Left ventricle myocardium superior (tissue), 1 donor: Measurements from ENCODE around the gene SPATA31C1. TPM values are rescaled to one million over a fixed set of nuclear protein-coding genes. Genes with fewer than 3 reads are reported as not detected.
"Not testable (repeated sequence)": the region's sequence is repeated elsewhere in the genome, so short reads cannot be mapped to it uniquely, and the experiment has no call there.

Experiments used
- ATAC-seq: fragments of 200-7000 bp; cut with Tn5 transposase; one replicate; pipeline ENCODE4 v1.9.1; 2020; ENCODE audit warnings: mild to moderate bottlenecking, moderate library complexity
- DNase-seq: peaks from one replicate; pipeline ENCODE4 v3.0.0-alpha.2; 2020
- intact Hi-C: fragments of 100-400 bp; cut with micrococcal nuclease; formaldehyde crosslinking; loops from one replicate; pipeline ENCODE4 v1.11.0; 2022
- total RNA-seq: library from RNA; stranded (reverse); fragmentation: NEBNext Ultra II Directional; extraction: Animal tissue kit (Norgen Biotek cat#: 25700); gene quantifications from one replicate; pipeline ENCODE4 v1.2.1, GENCODE V29; 2021
- donor health status: DM: no; HTN: yes; CAD: no; lungs with severe emphysema.

SPATA31C1 gene
- total RNA-seq, 1 donor from 2014 or later = not detected

DNA sequence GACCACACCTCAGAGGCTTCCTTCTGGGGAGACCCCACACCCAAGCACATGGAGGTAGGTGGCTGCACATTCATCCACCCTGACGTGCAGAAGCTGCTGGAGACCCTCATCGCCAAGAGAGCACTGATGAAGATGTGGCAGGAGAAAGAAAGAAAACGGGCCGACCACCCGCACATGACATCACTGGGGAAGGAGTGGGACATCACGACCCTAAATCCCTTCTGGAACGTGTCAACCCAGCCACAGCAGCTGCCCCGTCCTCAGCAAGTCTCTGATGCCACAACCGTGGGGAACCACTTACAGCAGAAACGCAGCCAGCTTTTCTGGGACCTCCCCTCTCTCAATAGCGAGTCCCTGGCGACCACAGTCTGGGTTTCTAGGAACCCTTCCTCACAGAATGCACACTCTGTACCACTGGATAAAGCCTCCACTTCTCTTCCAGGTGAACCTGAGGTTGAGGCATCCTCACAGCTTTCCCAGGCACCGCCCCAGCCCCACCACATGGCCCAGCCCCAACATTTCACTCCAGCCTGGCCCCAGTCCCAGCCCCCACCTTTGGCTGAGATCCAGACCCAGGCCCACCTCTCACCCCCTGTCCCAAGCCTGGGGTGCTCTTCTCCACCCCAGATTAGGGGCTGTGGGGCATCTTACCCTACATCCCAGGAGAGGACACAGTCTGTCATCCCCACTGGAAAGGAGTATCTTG is 32.1 kb upstream of the SPATA31C1 start:
- DNase-seq (no peak), ATAC-seq (no peak)
- intact Hi-C loops = no loop called here

DNA sequence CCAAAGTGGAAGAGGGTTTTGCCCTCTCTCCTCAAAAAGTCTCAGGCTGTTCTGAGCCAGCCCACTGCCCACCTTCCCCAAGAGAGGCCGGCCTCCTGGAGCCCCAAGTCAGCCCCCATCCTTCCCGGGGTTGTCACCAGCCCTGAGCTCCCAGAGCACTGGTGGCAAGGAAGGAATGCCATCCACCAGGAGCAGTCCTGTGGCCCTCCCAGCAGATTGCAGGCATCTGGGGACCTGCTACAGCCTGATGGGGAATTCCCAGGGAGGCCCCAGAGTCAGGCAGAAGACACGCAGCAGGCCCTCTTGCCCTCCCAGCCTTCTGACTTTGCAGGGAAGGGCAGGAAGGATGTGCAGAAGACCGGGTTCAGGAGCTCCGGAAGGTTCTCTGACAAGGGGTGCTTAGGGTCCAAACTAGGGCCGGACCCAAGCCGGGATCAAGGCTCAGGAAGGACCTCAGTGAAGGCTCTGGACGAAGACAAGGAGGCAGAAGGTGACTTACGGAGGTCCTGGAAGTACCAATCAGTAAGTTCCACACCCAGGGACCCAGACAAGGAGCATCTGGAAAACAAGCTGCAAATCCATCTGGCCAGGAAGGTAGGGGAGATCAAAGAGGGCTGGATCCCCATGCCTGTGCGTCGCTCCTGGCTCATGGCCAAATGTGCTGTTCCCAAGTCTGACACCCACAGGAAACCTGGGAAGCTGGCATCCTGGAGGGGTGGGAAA is 31.4 kb upstream of the SPATA31C1 start:
- intact Hi-C loops = no loop called here
- DNase-seq (no peak), ATAC-seq (no peak)

DNA sequence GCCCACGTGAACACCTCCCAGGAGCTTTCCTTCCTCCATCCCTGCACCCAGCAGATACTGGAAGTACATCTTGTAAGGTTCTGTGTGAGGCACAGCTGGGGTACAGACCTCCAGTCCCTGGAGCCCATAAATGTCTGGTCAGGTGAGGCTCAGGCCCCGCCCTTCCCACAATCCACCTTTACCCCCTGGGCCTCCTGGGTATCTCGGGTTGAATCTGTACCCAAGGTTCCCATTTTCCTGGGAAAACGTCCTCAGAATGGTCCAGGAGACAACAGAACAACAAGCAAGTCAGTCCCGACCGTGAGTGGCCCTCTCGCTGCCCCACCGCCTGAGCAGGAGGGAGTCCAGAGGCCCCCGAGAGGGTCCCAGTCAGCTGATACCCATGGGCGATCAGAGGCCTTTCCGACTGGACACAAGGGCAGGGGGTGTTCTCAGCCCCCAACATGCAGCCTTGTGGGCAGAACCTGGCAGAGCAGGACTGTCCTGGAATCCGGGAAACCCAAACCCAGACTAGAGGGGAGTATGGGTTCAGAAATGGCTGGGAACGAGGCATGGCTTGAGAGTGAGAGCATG is 30.7 kb upstream of the SPATA31C1 start:
- ATAC-seq = no peak
- intact Hi-C loops = no loop called here
- DNase-seq = no peak

DNA sequence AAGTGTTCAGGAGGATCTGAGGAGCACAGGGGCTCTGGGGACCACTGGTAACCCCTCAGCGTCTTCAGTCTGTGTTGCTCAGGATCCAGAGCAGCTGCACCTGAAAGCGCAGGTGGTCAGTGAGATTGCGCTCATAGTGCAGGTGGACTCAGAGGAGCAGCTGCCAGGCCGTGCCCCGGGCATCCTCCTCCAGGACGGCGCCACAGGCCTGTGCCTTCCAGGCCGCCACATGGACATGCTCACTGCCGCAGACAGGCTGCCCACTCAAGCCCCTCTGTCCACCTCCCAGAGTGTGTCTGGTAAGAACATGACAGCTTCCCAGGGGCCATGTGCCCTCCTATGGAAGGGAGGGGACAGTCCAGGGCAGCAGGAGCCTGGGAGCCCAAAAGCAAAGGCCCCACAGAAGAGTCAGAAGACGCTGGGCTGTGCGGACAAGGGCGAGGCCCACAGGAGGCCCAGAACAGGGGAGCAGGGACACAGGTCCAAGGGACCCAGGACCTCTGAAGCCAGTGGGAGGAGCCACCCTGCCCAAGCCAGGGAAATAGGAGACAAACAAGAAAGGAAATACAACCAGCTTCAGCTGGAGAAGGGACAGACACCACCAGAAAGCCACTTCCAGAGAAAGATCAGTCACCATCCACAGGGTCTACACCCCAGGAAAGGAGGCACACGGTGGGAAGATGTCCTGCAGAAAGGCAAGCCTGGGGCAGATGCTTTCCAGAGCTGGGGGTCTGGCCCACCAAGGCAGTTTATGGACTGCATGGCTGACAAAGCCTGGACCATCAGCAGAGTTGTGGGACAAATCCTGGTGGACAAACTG is 29.9 kb upstream of the SPATA31C1 start:
- ATAC-seq (no peak), DNase-seq (no peak)
- intact Hi-C loops = no loop called here

DNA sequence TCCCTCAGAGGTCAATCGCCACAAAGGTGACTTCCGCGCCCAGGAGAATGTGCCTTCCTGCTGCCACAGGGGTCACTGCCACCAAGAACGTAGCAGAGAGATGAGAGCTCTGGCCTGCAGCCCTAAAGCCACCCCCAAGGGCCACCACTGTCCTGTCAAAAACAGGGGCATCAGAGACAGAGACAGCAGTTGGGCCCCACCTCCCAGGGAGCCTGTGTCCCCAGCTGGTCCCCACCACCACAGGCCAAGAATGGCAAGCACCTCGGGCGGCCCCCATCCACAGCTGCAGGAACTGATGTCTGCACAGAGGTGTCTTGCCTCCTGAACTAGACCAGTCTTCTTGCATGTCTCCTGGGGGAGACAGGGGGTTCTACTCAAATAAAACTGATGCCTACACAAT is 29.3 kb upstream of the SPATA31C1 start:
- ATAC-seq (no peak), DNase-seq (no peak)
- intact Hi-C loops = no loop called here

DNA sequence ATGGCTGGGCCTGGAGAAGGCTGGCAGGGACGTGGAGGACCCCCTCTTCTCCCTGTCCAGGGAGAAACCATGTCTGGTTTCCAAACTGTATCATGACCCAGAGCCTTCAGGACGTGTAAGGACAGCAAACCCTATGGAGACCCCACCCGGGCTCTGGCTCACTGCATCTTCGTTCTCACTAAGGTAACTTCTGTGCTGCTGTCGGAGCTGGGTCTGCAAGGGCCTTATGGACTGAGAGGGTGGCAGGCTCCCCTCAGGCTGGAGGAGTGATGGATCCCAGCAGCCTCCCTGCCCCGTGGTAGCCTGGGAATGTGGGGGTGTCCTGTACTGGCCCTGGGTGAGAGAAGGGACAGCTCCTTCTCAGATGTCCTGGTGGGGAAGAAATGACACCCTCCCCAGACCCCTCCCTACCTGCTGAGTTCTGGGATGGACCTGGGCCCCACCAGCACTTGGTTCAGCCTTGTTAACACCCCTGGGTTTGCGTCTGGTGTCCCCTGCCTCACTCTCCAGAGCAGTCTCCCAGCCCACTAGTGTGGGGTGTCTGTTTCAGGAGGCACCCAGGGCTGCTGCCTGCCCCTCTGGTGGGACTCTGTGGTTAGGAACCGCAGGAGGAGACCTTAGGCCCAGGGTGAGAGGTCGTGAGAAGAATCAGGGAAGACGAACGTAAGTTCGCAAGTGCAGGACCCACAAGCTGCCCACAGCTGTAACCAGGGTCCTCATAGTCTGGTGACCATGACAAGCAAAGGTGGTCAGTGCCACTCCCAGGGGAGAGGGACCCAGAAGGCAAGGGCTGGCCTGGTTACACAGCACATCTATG is 28.5 kb upstream of the SPATA31C1 start:
- intact Hi-C loops = no loop called here
- DNase-seq (no peak), ATAC-seq (no peak)

DNA sequence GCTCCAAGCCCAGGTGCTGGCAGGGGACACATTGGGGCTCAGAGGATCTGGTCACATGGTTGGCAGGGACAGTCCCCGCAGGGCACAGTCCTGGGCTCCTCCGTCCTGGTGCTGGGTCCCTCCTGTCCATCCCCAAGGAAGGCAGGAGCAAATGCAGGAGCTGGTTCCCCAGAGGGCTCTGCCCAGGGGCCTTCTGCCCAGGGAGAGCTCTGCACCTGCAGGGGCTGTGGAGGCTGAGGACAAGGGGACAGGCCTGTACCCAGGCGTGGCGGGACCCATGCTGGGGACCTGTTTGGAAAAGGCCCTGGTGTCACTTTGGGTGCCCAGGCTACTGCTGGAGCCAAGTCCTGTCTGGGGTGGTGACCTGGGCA is 27.9 kb upstream of the SPATA31C1 start:
- intact Hi-C loops = no loop called here
- no peak for ATAC-seq
- DNase-seq = no peak

DNA sequence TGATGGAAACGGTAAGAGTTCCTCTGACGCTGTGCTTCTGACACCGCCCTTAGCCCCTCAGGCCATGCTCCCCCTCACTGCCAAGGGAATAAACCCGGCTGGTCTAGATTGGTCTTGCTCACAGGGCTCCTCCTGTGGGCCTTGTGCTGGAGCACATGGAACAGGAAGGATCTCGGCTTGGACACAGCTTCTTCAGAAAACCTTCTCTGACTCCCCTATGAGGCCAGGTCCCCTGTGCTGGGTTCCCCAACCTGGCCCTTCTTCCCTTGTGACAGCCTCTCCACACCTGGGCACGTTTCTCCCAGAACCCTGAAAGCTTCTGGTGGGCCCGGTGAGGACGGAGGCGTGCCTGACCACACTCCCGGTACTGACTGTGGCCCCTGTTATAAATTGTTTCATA is 26.9 kb upstream of the SPATA31C1 start:
- intact Hi-C loops = no loop called here
- no peak for DNase-seq
- no peak for ATAC-seq

DNA sequence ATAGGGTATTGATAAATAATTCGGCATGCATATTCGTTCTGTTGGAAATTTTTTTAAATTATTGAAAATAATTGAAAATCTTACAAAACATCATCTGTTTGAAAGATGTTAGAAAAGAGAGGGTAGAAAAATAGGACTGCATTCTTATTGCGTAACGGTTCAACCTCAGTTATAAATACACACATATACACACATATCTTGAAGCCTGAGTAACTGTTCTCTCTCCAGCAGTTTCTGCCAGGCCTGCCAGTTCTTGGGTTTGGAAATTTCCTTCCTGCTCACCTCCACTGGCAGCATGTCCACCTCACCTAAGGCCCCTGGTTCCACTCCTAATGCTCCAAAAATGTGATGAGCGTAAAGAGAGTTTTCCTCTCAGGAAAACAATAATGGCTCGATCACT is 26.0 kb upstream of the SPATA31C1 start:
- DNase-seq (no peak), ATAC-seq (no peak)
- intact Hi-C loops = no loop called here

DNA sequence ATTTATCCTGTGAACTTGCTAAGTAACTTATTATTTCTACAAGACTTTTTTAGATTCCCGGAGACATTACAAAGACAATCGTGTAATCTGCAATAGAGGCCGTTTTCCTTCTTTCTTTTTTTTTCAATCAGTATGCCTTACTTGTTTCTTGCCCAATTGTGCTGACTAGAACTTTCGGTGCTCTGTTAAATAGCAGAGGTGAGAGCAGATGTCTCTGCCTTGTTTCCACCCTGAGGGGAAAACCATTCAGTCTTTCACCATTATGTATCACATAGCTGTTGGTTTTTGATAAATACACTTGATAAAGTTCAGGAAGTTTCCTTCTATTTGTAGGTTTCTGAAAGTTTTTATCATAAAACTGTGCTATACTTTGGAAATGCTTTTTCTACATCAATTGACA is 24.8 kb upstream of the SPATA31C1 start:
- intact Hi-C loops = no loop called here
- DNase-seq = no peak
- no peak for ATAC-seq

DNA sequence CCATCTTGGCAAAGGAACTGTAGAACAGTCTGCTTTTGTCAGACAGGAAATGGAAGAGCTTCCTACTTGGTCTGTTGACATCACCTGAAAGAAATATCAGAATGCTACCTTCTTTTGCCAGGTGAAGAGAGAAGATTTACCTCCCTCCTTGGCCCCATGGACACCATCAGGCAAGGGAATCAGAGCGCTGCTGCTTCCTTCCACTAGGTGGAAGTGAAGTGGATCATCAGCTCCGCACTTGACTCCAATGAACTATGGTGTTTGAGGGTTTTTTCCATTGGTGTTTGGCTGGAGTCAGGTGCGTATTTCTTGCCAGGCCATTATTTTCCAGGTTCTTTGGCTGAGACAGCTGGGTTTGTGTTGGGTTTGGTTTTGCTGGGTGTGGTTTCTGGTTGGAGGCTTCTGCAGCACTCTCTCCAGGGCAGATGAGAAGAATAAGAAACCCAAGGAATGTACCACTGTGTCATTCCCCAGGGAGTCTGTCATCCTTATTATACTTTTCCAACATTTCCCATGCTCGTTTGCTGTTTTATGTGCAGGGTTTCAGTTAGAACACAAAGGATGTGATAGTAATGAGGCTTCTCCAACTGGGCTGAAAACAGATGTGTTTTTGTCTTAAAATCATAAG is 22.6 kb upstream of the SPATA31C1 start:
- no peak for ATAC-seq
- no peak for DNase-seq
- intact Hi-C loops = no loop called here

DNA sequence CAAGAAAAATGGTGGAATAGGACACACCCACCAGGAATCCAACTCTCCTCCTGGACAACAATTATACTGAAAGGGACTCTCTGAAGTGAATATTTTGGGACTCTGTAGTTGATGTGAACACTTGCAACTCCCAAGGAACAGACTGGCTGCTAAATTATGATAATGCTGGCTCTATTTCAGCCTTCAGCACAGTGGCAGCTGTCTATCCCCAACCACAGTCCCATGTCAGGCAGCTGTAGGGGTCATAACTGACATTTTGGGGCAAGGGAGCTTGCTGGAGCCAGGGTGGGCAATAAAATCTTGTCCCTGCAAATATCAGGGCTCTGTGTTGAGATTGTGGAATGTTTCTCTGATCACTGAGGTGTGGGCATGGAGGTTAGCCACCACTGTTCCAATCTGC is 20.9 kb upstream of the SPATA31C1 start:
- DNase-seq (no peak), ATAC-seq (no peak)
- intact Hi-C loops = no loop called here

DNA sequence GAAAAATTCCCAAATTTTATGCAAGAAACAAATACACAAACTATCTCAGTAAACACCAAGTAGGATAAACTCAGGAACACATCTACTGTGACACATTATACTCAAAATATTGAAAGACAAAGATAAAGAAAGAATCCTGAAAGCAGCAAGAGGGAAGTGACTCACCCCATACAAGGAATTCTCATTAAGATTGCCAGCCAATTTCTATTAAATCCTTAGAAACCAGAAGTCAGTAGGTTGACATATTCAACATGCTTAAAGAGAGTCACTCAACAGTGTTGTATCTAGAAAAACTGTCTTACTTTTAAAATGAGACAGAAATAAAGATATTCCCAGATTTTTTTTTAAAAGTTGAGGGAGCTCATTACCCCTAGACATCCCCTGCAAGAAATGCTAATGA is 19.6 kb upstream of the SPATA31C1 start:
- no peak for ATAC-seq
- intact Hi-C loops = no loop called here
- DNase-seq = no peak

DNA sequence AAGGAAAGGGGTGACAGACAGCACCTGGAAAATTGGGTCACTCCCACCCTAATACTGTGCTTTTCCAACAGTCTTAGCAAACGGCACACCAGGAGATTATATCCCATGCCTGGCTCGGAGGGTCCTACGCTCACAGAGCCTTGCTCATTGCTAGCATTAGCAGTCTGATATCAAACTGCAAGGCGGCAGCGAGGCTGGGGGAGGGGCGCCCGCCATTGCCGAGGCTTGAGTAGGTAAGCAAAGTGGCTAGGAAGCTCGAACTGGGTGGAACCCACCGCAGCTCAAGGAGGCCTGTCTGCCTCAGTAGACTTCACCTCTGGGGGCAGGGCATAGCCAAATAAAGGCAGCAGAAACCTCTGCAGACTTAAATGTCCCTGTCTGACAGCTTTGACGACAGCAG is 15.4 kb upstream of the SPATA31C1 start:
- intact Hi-C loops, DNase-seq, ATAC-seq: not testable (repeated sequence)

DNA sequence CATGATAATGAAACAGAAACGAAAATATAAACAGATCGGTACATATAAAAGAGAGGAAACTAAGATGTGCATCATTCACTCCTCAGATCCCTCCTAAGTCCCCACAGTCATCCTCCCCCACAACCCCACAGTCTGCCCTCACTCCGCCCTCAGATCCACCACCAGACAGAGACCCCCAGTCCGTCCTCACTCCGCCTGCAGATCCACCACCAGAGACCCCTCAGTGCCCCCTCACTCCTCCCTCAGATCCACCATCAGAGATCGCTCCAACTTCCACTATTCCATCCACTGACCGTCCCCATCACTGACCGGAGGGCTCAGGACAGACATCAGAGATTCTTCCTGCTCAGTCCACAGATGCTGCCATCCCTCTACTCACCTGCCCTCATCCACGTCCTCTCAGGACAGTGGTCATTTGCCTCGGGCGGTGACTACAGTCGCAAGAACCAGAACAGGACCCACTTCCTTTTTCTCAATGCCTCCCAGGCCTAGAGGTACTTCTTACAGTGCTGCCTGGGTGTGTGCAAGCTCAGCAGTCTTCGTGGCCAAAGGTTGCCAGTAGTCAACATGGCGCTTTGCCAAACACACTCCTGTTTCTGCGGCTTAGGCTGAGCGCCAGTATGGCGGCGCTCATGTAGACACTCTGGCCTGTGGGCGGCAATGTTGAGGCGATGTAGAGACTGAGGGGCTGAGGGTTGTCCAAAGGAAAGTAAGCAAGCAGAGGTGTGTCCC is 8.3 kb upstream of the SPATA31C1 start:
- DNase-seq = no peak
- intact Hi-C loops = no loop called here
- no peak for ATAC-seq

DNA sequence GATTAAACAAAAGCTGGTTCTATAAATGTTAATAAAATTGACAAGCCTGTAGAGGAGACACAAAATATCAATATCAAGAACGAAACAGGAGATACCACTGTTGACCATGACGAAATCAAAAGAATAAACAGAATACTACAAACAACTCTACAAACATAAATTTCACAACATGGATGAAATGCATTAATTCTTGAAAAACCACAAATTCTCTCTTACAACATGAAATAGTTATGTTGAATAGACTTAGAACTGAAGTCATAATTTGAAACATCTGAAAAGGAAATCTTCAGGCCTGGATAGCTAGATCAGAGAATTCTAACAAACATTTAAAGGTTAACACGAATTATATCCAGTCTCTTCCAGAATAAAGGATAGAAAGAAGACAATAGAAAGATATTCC is 6.9 kb upstream of the SPATA31C1 start:
- intact Hi-C loops = no loop called here
- DNase-seq (no peak), ATAC-seq (no peak)

DNA sequence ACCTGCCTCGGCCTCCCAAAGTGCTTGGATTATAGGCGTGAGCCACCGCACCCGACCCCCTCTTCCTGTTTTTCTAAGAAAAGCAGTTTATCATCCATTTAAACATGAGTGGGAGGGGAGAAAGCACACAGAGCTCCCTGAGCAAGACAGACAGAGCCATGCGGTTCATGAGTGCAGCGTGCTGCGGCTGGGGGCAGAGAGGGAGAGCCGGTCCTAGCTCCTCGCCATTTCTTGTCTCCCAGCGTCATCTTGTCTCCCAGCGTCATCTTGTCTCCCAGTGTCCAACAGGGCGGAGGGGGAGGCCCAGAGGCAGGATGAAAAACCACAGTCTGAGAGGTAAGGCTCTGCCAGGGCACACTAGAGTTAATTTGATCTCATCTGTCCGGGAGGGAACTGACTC is 1.3 kb downstream of the SPATA31C1 start:
- ATAC-seq, DNase-seq, intact Hi-C loops: not testable (repeated sequence)

DNA sequence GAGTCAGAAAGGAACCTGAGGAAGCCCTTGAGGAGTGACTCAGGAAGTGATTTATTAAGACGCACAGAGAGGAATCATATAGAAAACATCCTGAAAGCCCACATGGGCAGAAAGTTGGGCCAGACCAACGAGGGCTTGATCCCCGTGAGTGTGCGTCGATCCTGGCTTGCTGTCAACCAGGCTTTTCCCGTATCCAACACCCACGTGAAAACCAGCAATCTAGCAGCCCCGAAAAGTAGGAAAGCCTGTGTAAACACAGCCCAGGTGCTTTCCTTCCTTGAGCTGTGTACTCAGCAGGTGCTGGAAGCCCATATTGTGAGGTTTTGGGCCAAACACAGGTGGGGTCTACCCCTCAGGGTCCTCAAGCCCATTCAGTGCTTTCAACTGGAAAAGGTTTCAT is 3.8 kb downstream of the SPATA31C1 start:
- DNase-seq, ATAC-seq, intact Hi-C loops: not testable (repeated sequence)
